ENCODE results near the gene FBLN1. TPM values are rescaled to one million over a fixed set of nuclear protein-coding genes. Genes with fewer than 3 reads are reported as not detected.

Gene FBLN1
- total and polyA plus RNA-seq, 12 donors = 31.3 to 126 (median 51.0) TPM

- ATAC-seq (peak in 3 of 8 donors; percentile 12 to 22 (median 20)), DNase-seq (no peak)
- Histone ChIP-seq H3K27ac (no peak overlapping the region), H3K9me3 (peaks cover 0 to 16% (median 5%) of the 10 kb centered on the region in 11 donors), H3K36me3 (peaks cover 0 to 20% (median 0%) of the 10 kb centered on the region in 9 donors), H3K4me3 (no peak overlapping the region), H3K4me1 (peaks cover 0 to 11% (median 5%) of the 10 kb centered on the region in 9 donors), H3K27me3 (peaks cover 0 to 8% (median 0%) of the 10 kb centered on the region in 7 donors)
- TF ChIP-seq CTCF (IDR thresholded peaks at IDR 0.05) = no peak
- 80 to 83% methylated on average over 2 of the region's 2 CpGs for WGBS, 2 donors
- intact Hi-C loops (cut with DNase I) = no loop called here
Measured at GRCh38 chr22:45565171-45565570, 62.5 kb downstream of the FBLN1 start.

GRCh38 chr22:45565973-45566372 is 63.3 kb downstream of the FBLN1 start:
- Histone ChIP-seq H3K27ac (no peak overlapping the region), H3K9me3 (peaks cover 0 to 16% (median 4%) of the 10 kb centered on the region in 11 donors), H3K4me3 (no peak overlapping the region), H3K36me3 (peaks cover 0 to 20% (median 0%) of the 10 kb centered on the region in 9 donors), H3K4me1 (peaks cover 0 to 11% (median 5%) of the 10 kb centered on the region in 9 donors), H3K27me3 (peaks cover 0 to 8% (median 0%) of the 10 kb centered on the region in 7 donors)
- 88 to 89% methylated on average over 7 of the region's 7 CpGs for WGBS, 2 donors
- ATAC-seq (no peak), DNase-seq (no peak)
- TF ChIP-seq CTCF (IDR thresholded peaks at IDR 0.05) = no peak
- intact Hi-C loops (cut with DNase I) = no loop called here

GRCh38 chr22:45568213-45568612 is 65.5 kb downstream of the FBLN1 start:
- intact Hi-C loops (cut with DNase I) = no loop called here
- Histone ChIP-seq H3K4me3 (no peak overlapping the region), H3K27me3 (peaks cover 0 to 8% (median 0%) of the 10 kb centered on the region in 7 donors), H3K36me3 (peaks cover 0 to 11% (median 0%) of the 10 kb centered on the region in 9 donors), H3K9me3 (peaks cover 0 to 31% (median 11%) of the 10 kb centered on the region in 11 donors), H3K4me1 (peaks cover 0 to 11% (median 5%) of the 10 kb centered on the region in 9 donors), H3K27ac (no peak overlapping the region)
- DNase-seq (no peak), ATAC-seq (no peak)
- TF ChIP-seq CTCF (IDR thresholded peaks at IDR 0.05) = no peak

- TF ChIP-seq CTCF (IDR thresholded peaks at IDR 0.05) = no peak
- H3K4me3 ChIP-seq = no peak overlapping the region
- no peak for DNase-seq
- no peak for ATAC-seq
- H3K4me1 ChIP-seq = no peaks in the 10 kb centered on the region
- peaks cover 0 to 31% (median 11%) of the 10 kb centered on the region in 11 donors for H3K9me3 ChIP-seq
- intact Hi-C loops (cut with DNase I) = loop anchor here in 3 of 10 donors (10.0 kb wide), 3 partner anchors 264 to 554 kb away; no protein-coding TSS in a partner anchor
- peaks cover 0 to 11% (median 0%) of the 10 kb centered on the region in 7 donors for H3K27me3 ChIP-seq
- no peaks in the 10 kb centered on the region for H3K36me3 ChIP-seq
- no peak overlapping the region for H3K27ac ChIP-seq
Measured at GRCh38 chr22:45571089-45571488, 68.4 kb downstream of the FBLN1 start.

Measured in heart right ventricle (tissue), 16 donors.